H9 (cell line): Measurements from ENCODE around the gene ZNF860. TPM values are rescaled to one million over a fixed set of nuclear protein-coding genes. Genes with fewer than 3 reads are reported as not detected.

Experiments used
- DNase-seq: peaks from one replicate; pipeline ENCODE4 v3.0.0-alpha.2; 2017
- H2AFZ ChIP-seq: one replicate; pipeline ENCODE4 v1.6.1; 2013; ENCODE audit warnings: mild to moderate bottlenecking, low read length, control low read depth, moderate library complexity
- H2AK5ac ChIP-seq: 2 replicates; pipeline ENCODE4 v1.6.1; 2013; ENCODE audit warnings: low read length, control low read depth, mixed read lengths; ENCODE audit not compliant: insufficient read length
- H2BK120ac ChIP-seq: one replicate; pipeline ENCODE4 v1.6.1; 2013; ENCODE audit warnings: low read depth, mild to moderate bottlenecking, low read length, control low read depth, inconsistent platforms; ENCODE audit not compliant: poor library complexity, severe bottlenecking
- H2BK12ac ChIP-seq: 2 replicates; pipeline ENCODE4 v1.6.1; 2013; ENCODE audit warnings: low read length, control low read depth, mixed read lengths, low read depth; ENCODE audit not compliant: insufficient read length
- H2BK15ac ChIP-seq: 2 replicates; pipeline ENCODE4 v1.6.1; 2013; ENCODE audit warnings: low read depth, low read length, control low read depth
- H2BK20ac ChIP-seq: one replicate; pipeline ENCODE4 v1.6.1; 2013; ENCODE audit warnings: low read depth, mild to moderate bottlenecking, low read length, control low read depth, inconsistent platforms; ENCODE audit not compliant: poor library complexity, severe bottlenecking
- H2BK5ac ChIP-seq: 2 replicates; pipeline ENCODE4 v1.6.1; 2013; ENCODE audit warnings: low read length, control low read depth, mixed read lengths; ENCODE audit not compliant: insufficient read length
- H3K14ac ChIP-seq: 2 replicates; pipeline ENCODE4 v1.6.1; 2013; ENCODE audit warnings: low read length, control low read depth; ENCODE audit not compliant: insufficient read depth
- H3K18ac ChIP-seq: 2 replicates; pipeline ENCODE4 v1.6.1; 2013; ENCODE audit warnings: low read depth, mild to moderate bottlenecking, mixed read lengths, low read length, control low read depth; ENCODE audit not compliant: insufficient read length
- H3K23ac ChIP-seq: 2 replicates; pipeline ENCODE4 v1.6.1; 2013; ENCODE audit warnings: low read length, control low read depth, mixed read lengths, low read depth; ENCODE audit not compliant: insufficient read length
- H3K23me2 ChIP-seq: 2 replicates; pipeline ENCODE4 v1.6.1; 2013; ENCODE audit warnings: low read depth, mild to moderate bottlenecking, mixed read lengths, low read length, control low read depth; ENCODE audit not compliant: insufficient read length, poor library complexity, severe bottlenecking
- H3K27ac ChIP-seq: 2 replicates; pipeline ENCODE4 v1.5.1; 2013; ENCODE audit warnings: low read length, control low read depth, mixed read lengths, low read depth; ENCODE audit not compliant: insufficient read length
- H3K27me3 ChIP-seq: 2 replicates; pipeline ENCODE4 v1.6.1; 2013; ENCODE audit warnings: low read length, control low read depth, inconsistent platforms; ENCODE audit not compliant: insufficient read depth
- H3K4ac ChIP-seq: 2 replicates; pipeline ENCODE4 v1.6.1; 2013; ENCODE audit warnings: low read depth, mild to moderate bottlenecking, control low read depth, inconsistent platforms, low read length, moderate library complexity
- H3K4me1 ChIP-seq: 2 replicates; pipeline ENCODE4 v1.6.1; 2013; ENCODE audit warnings: low read length, control low read depth, inconsistent platforms; ENCODE audit not compliant: insufficient read depth
- H3K4me2 ChIP-seq: 2 replicates; pipeline ENCODE4 v1.6.1; 2013; ENCODE audit warnings: low read length, control low read depth, mixed read lengths; ENCODE audit not compliant: insufficient read length, insufficient read depth
- H3K56ac ChIP-seq: 2 replicates; pipeline ENCODE4 v1.6.1; 2013; ENCODE audit warnings: low read depth, mild to moderate bottlenecking, mixed read lengths, low read length, control low read depth; ENCODE audit not compliant: insufficient read length
- H3K79me1 ChIP-seq: 2 replicates; pipeline ENCODE4 v1.6.1; 2013; ENCODE audit warnings: low read depth, mild to moderate bottlenecking, moderate library complexity, low read length, control low read depth, inconsistent platforms; ENCODE audit not compliant: insufficient read depth, poor library complexity, severe bottlenecking
- H3K79me2 ChIP-seq: 2 replicates; pipeline ENCODE4 v1.6.1; 2013; ENCODE audit warnings: low read length, control low read depth, inconsistent platforms; ENCODE audit not compliant: insufficient read depth
- H3K9ac ChIP-seq: 2 replicates; pipeline ENCODE4 v1.6.1; 2013; ENCODE audit warnings: low read length, control low read depth, mixed read lengths; ENCODE audit not compliant: insufficient read length; ENCODE audit errors: extremely low read depth
- H3K9me3 ChIP-seq: one replicate; pipeline ENCODE4 v1.6.1; 2013; ENCODE audit warnings: low read depth, low read length, inconsistent platforms; ENCODE audit not compliant: control insufficient read depth
- H3T11ph ChIP-seq: one replicate; pipeline ENCODE4 v1.6.1; 2013; ENCODE audit warnings: mild to moderate bottlenecking, low read length, control low read depth, inconsistent platforms
- H4K20me1 ChIP-seq: one replicate; pipeline ENCODE4 v1.6.1; 2013; ENCODE audit not compliant: control insufficient read depth, insufficient read length, insufficient read depth
- H4K5ac ChIP-seq: 2 replicates; pipeline ENCODE4 v1.6.1; 2013; ENCODE audit warnings: low read depth, mild to moderate bottlenecking, mixed read lengths, low read length, control low read depth; ENCODE audit not compliant: insufficient read length
- H4K8ac ChIP-seq: replicated peaks from 2 replicates; pipeline ENCODE4 v1.6.1; 2013; ENCODE audit warnings: low read length, control low read depth, mixed read lengths, low read depth; ENCODE audit not compliant: insufficient read length
- H4K91ac ChIP-seq: 2 replicates; pipeline ENCODE4 v1.6.1; 2013; ENCODE audit warnings: low read depth, mild to moderate bottlenecking, moderate library complexity, mixed read lengths, low read length, control low read depth; ENCODE audit not compliant: insufficient read length
- H3K27ac Mint-ChIP-seq, 3 experiments: 2 replicates in 2 of 3; 3 replicates in 1 of 3; pipeline ENCODE4 v1.8.0; 2020 to 2021; ENCODE audit warnings: mixed read lengths in 3 of 3, mild to moderate bottlenecking in 1 of 3, moderate library complexity in 1 of 3
- H3K27me3 Mint-ChIP-seq: 2 replicates; pipeline ENCODE4 v1.8.0; 2021; ENCODE audit warnings: low read depth, mild to moderate bottlenecking, moderate library complexity, mixed read lengths
- H3K36me3 Mint-ChIP-seq, 3 experiments: 2 replicates in 2 of 3; 3 replicates in 1 of 3; pipeline ENCODE4 v1.8.0; 2020 to 2021; ENCODE audit warnings: low read depth in 3 of 3, mixed read lengths in 3 of 3; ENCODE audit not compliant: insufficient read depth in 1 of 3
- H3K4me1 Mint-ChIP-seq, 2 experiments: 2 replicates each; pipeline ENCODE4 v1.8.0; 2020; ENCODE audit warnings: mixed read lengths in 2 of 2
- H3K4me3 Mint-ChIP-seq, 2 experiments: 2 replicates in 1 of 2; 3 replicates in 1 of 2; pipeline ENCODE4 v1.8.0; 2020 to 2021; ENCODE audit warnings: mild to moderate bottlenecking in 2 of 2, mixed read lengths in 2 of 2, moderate library complexity in 1 of 2
- H3K9me3 Mint-ChIP-seq, 2 experiments: 2 replicates in 1 of 2; 3 replicates in 1 of 2; pipeline ENCODE4 v1.8.0; 2020; ENCODE audit warnings: mild to moderate bottlenecking in 2 of 2, mixed read lengths in 2 of 2, moderate library complexity in 1 of 2
- WGBS: extraction: QIAGEN DNeasy Blood & Tissue Kit; methylation state at CpG from one replicate; pipeline ENCODE4 v1.1.7; 2013; ENCODE audit warnings: missing lambda C conversion rate, low lambda C conversion rate, mixed read lengths; ENCODE audit not compliant: insufficient read length; ENCODE audit errors: extremely low coverage; 5-methylcytosine and 5-hydroxymethylcytosine counted together
- total RNA-seq: library from RNA; stranded (reverse); gene quantifications from 2 replicates; pipeline ENCODE4 v1.2.1, GENCODE V29; 2021
- TF ChIP-seq, protein P1 (sequence below): fragments of 200-600 bp; sonication (generic); conservative IDR thresholded peaks from 3 replicates; pipeline ENCODE4 v1.8.0; 2021; ENCODE audit warnings: antibody characterized with exemption, mild to moderate bottlenecking

The ZNF860 gene
- total RNA-seq, 1 experiment from 2014 or later, result 2.6 TPM

DNA sequence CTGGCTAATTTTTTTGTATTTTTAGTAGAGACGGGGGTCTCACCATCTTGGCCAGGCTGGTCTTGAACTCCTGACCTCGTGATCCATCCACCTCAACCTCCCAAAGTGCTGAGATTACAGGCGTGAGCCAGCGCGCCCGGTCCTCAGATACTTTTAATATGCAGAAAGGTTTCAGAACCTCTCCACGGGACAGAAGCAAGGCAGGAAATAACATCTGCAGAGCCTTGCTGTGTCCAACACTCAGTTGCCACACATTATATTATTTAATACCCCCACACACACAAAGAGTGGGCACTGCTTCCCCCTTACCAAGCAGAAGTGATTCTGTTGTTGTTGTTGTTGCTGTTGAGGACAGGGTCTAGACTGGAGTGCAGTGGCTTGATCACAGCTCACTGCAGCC, 28.5 kb upstream of the ZNF860 start:
- Mint-ChIP-seq H3K4me3 (no peak overlapping the region), H3K9me3 (peaks cover 29 to 34% of the 10 kb centered on the region in 2 experiments), H3K4me1 (peaks cover 36 to 41% of the 10 kb centered on the region in 2 experiments), H3K36me3 (peaks cover 41 to 61% (median 47%) of the 10 kb centered on the region in 3 experiments), H3K27me3 (no peaks in the 10 kb centered on the region), H3K27ac (no peak overlapping the region)
- Histone ChIP-seq H4K5ac (no peak overlapping the region), H2BK5ac (no peak overlapping the region), H3K18ac (no peak overlapping the region), H2BK12ac (no peak overlapping the region), H3K4ac (no peak overlapping the region), H3T11ph (no peak overlapping the region), H3K4me1 (peaks cover 10% of the 10 kb centered on the region), H4K8ac (no peak overlapping the region), H3K9me3 (peaks cover 11% of the 10 kb centered on the region), H3K4me2 (no peak overlapping the region), H3K56ac (no peak overlapping the region), H3K27ac (no peak overlapping the region), H3K79me1 (no peaks in the 10 kb centered on the region), H3K23ac (no peak overlapping the region), H4K91ac (no peak overlapping the region), H2BK120ac (no peak overlapping the region), H3K27me3 (no peaks in the 10 kb centered on the region), H3K79me2 (peaks cover 57% of the 10 kb centered on the region), H2BK15ac (no peak overlapping the region), H2AFZ (no peak overlapping the region), H2BK20ac (no peak overlapping the region), H3K23me2 (no peaks in the 10 kb centered on the region), H3K14ac (no peak overlapping the region), H4K20me1 (no peaks in the 10 kb centered on the region), H2AK5ac (no peak overlapping the region), H3K9ac (no peak overlapping the region)
- TF ChIP-seq, protein P1, sequence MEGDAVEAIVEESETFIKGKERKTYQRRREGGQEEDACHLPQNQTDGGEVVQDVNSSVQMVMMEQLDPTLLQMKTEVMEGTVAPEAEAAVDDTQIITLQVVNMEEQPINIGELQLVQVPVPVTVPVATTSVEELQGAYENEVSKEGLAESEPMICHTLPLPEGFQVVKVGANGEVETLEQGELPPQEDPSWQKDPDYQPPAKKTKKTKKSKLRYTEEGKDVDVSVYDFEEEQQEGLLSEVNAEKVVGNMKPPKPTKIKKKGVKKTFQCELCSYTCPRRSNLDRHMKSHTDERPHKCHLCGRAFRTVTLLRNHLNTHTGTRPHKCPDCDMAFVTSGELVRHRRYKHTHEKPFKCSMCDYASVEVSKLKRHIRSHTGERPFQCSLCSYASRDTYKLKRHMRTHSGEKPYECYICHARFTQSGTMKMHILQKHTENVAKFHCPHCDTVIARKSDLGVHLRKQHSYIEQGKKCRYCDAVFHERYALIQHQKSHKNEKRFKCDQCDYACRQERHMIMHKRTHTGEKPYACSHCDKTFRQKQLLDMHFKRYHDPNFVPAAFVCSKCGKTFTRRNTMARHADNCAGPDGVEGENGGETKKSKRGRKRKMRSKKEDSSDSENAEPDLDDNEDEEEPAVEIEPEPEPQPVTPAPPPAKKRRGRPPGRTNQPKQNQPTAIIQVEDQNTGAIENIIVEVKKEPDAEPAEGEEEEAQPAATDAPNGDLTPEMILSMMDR, result no peak
- no CpG with 5 or more reads among the region's 7 CpGs for WGBS
- no peak for DNase-seq
